Neural cell (in vitro differentiated cells): Measurements from ENCODE around the gene CDC37L1.

Experiments
- CTCF ChIP-seq: fragments of 450-650 bp; IDR thresholded peaks from 2 replicates; pipeline ENCODE4 v1.5.1; 2014; ENCODE audit warnings: antibody characterized with exemption, mild to moderate bottlenecking, moderate library complexity; ENCODE audit not compliant: poor library complexity, severe bottlenecking
- EZH2 ChIP-seq: fragments of 200-600, 300-800 bp; shearing (Covaris generic), sonication (generic); IDR thresholded peaks from 2 replicates; pipeline ENCODE4 v1.6.1; 2014; ENCODE audit warnings: antibody characterized with exemption, low read length, borderline replicate concordance, mild to moderate bottlenecking; ENCODE audit not compliant: insufficient read depth, poor library complexity, severe bottlenecking
- POLR2AphosphoS5 ChIP-seq: IDR thresholded peaks from 2 replicates; pipeline ENCODE4 v1.6.1; 2012
- RAD21 ChIP-seq: fragments of 450-650 bp; conservative IDR thresholded peaks from 2 replicates; pipeline ENCODE4 v1.6.1; 2014; ENCODE audit warnings: antibody characterized with exemption, mild to moderate bottlenecking, moderate library complexity
- SMC3 ChIP-seq: fragments of 450-650 bp; conservative IDR thresholded peaks from 2 replicates; pipeline ENCODE4 v1.6.1; 2014; ENCODE audit warnings: antibody characterized with exemption, mild to moderate bottlenecking, moderate library complexity; ENCODE audit not compliant: poor library complexity
- TAF1 ChIP-seq: IDR thresholded peaks from 2 replicates; pipeline ENCODE4 v1.6.1; 2012; ENCODE audit warnings: low read depth

GRCh38 chr9:4639420-4639819 is 39.9 kb upstream of the CDC37L1 start:
- TF ChIP-seq POLR2AphosphoS5 (no peak), TAF1 (no peak), CTCF (no peak), EZH2 (no peak), SMC3 (no peak), RAD21 (no peak)
